Measurements from ENCODE around the gene CHRNG.

CHRNG gene

GRCh38 chr2:232511336-232511890, 28.1 kb upstream of the CHRNG start:
- Histone ChIP-seq H3K4me2 (ENCODE audit: low read depth, low read length, poor library complexity, severe bottlenecking) (no peak overlapping the region), H2AFZ (ENCODE audit: low read length) (no peak overlapping the region), H3K9me3 (ENCODE audit: insufficient read depth, low read depth, low read length) (no peaks in the 10 kb centered on the region), H3F3A (ENCODE audit: low read depth) (no peaks in the 10 kb centered on the region), H3K9me2 (replicated peaks; ENCODE audit: low read depth, low read length) (no peaks in the 10 kb centered on the region), H3K9ac (ENCODE audit: low read depth, low read length, poor library complexity, severe bottlenecking) (no peak overlapping the region), H4K20me1 (ENCODE audit: insufficient read depth, low read length, poor library complexity, severe bottlenecking) (no peaks in the 10 kb centered on the region), H3K79me2 (ENCODE audit: insufficient read depth, low read length) (no peaks in the 10 kb centered on the region), H3K4me3 (ENCODE audit: low read length, poor library complexity, severe bottlenecking) (no peak overlapping the region), H3K27me3 (ENCODE audit: insufficient read depth, low read length, poor library complexity, severe bottlenecking) (no peaks in the 10 kb centered on the region), H3K36me3 (ENCODE audit: insufficient read depth, low read length) (no peaks in the 10 kb centered on the region), H3K4me1 (ENCODE audit: insufficient read depth, low read length, poor library complexity, severe bottlenecking) (no peaks in the 10 kb centered on the region)
- no peak for TF ChIP-seq CTCF (conservative IDR thresholded peaks at IDR 0.05; ENCODE audit: low read length)
- TF ChIP-seq EZH2phosphoT487 (IDR thresholded peaks at IDR 0.05; ENCODE audit: borderline replicate concordance): no peak

- H3K9me2 ChIP-seq (replicated peaks; ENCODE audit: low read depth, low read length): no peaks in the 10 kb centered on the region
- H3K4me3 ChIP-seq (ENCODE audit: low read length, poor library complexity, severe bottlenecking): no peak overlapping the region
- no peaks in the 10 kb centered on the region for H3F3A ChIP-seq (ENCODE audit: low read depth)
- H3K36me3 ChIP-seq (ENCODE audit: insufficient read depth, low read length): no peaks in the 10 kb centered on the region
- no peaks in the 10 kb centered on the region for H3K4me1 ChIP-seq (ENCODE audit: insufficient read depth, low read length, poor library complexity, severe bottlenecking)
- H3K9me3 ChIP-seq (ENCODE audit: insufficient read depth, low read depth, low read length): no peaks in the 10 kb centered on the region
- H4K20me1 ChIP-seq (ENCODE audit: insufficient read depth, low read length, poor library complexity, severe bottlenecking): no peaks in the 10 kb centered on the region
- no peaks in the 10 kb centered on the region for H3K79me2 ChIP-seq (ENCODE audit: insufficient read depth, low read length)
- no peak overlapping the region for H2AFZ ChIP-seq (ENCODE audit: low read length)
- no peak for TF ChIP-seq CTCF (conservative IDR thresholded peaks at IDR 0.05; ENCODE audit: low read length)
- no peak for TF ChIP-seq EZH2phosphoT487 (IDR thresholded peaks at IDR 0.05; ENCODE audit: borderline replicate concordance)
- H3K27me3 ChIP-seq (ENCODE audit: insufficient read depth, low read length, poor library complexity, severe bottlenecking): no peaks in the 10 kb centered on the region
- no peak overlapping the region for H3K9ac ChIP-seq (ENCODE audit: low read depth, low read length, poor library complexity, severe bottlenecking)
- no peak overlapping the region for H3K4me2 ChIP-seq (ENCODE audit: low read depth, low read length, poor library complexity, severe bottlenecking)
Measured at GRCh38 chr2:232512602-232513001, 26.9 kb upstream of the CHRNG start.

- Histone ChIP-seq H4K20me1 (ENCODE audit: insufficient read depth, low read length, poor library complexity, severe bottlenecking) (no peaks in the 10 kb centered on the region), H3K4me3 (ENCODE audit: low read length, poor library complexity, severe bottlenecking) (no peak overlapping the region), H3K4me2 (ENCODE audit: low read depth, low read length, poor library complexity, severe bottlenecking) (no peak overlapping the region), H3K9me2 (replicated peaks; ENCODE audit: low read depth, low read length) (no peaks in the 10 kb centered on the region), H2AFZ (ENCODE audit: low read length) (no peak overlapping the region), H3K9me3 (ENCODE audit: insufficient read depth, low read depth, low read length) (no peaks in the 10 kb centered on the region), H3K4me1 (ENCODE audit: insufficient read depth, low read length, poor library complexity, severe bottlenecking) (no peaks in the 10 kb centered on the region), H3K36me3 (ENCODE audit: insufficient read depth, low read length) (no peaks in the 10 kb centered on the region), H3K27me3 (ENCODE audit: insufficient read depth, low read length, poor library complexity, severe bottlenecking) (no peaks in the 10 kb centered on the region), H3K79me2 (ENCODE audit: insufficient read depth, low read length) (no peaks in the 10 kb centered on the region), H3F3A (ENCODE audit: low read depth) (no peaks in the 10 kb centered on the region), H3K9ac (ENCODE audit: low read depth, low read length, poor library complexity, severe bottlenecking) (no peak overlapping the region)
- TF ChIP-seq EZH2phosphoT487 (IDR thresholded peaks at IDR 0.05; ENCODE audit: borderline replicate concordance) (no peak), CTCF (conservative IDR thresholded peaks at IDR 0.05; ENCODE audit: low read length) (no peak)
Measured at GRCh38 chr2:232513353-232513752, 26.1 kb upstream of the CHRNG start.

All from Loucy (cell line).